ENCODE data around the gene DCAKD.
"Not testable (repeated sequence)": the region's sequence is repeated elsewhere in the genome, so short reads cannot be mapped to it uniquely, and the experiment has no call there.

DCAKD gene

DNA sequence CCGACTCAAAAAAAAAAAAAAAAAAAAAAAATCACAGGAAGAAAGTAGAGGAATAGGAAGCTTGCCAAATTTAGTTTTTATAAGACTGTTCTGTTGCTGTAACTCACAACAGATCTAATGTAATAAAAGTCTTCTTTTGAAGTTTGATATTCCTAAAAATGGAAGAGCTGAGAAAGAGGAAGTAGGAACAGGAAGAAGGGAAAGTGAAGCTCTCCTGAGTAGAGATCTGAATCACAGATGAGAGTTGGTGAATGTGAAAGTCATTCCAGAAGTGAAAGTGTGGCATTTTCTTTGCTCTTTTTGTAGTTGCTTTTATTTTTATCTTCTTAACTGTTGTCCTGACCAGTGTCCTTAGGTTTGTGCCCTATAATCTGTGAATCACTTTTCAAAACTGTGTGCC, 11.8 kb upstream of the DCAKD start:
- no peak for DNase-seq (ENCODE audit: low read depth)

GRCh38 chr17:45061606-45062205, 10.3 kb upstream of the DCAKD start:
- no peak for DNase-seq (ENCODE audit: low read depth)

GRCh38 chr17:45060797-45061605, 9.6 kb upstream of the DCAKD start, which contains the start of gene NMT1:
TSS of gene NMT1 (plus strand) at chr17:45061317. CDS start at chr17:45061330, 13 bp downstream.
- DNase-seq (ENCODE audit: low read depth) = peak; percentile 89

DNA sequence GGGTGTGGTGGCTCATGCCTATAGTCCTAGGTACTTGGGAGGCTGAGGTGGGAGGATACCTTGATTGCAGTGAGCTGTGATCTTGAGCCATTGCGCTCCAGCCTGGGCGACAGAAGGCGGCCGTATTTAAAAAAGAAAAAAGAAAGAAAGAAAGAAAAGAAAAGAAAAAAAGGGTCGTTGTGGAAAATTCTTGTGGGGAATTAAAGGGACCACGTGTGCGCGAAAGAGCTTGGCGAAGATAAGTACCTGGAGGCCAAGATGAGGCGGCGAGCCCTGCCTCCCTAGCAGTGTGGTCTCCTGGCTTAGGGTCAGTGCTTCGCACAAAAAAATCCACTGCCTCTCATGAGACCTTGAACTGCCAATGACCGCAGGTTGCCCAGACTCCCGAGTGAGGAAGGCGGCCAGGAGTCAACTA, 9.0 kb upstream of the DCAKD start:
- DNase-seq (ENCODE audit: low read depth) = no peak

DNA sequence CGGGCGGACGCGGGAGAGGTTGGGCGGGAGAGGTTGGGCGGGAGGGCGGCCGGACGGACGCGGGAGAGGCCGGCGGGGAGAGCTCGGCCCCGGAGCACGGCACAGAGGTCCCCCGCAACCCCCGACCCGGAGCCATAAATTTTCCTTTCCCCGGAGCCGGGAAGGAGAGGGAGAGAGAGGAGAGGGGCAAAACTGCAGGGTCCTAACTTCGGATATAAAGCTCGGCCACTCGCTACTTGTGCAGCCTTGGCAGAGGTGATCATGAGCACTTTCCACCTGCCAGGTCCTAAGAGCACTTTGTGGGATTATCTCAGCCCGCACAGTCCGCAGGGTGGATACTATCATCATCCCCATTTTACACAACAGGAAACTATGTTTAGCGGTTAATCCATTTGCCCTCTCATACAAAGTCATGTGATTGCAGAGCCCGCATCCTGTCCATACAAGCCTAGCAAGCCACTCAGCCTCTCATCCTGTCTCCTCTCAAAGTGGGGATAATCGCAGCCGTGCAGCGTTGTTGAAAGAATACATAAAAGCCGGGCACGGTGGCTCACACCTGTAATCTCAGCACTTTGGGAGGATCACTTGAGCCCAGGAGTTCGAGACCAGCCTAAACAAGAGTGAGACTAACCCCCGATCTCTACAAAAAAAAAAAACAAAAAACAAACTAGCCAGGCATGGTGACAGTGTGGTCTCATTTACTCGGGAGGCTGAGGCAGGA, 780 bp upstream of the DCAKD start:
- DNase-seq (ENCODE audit: low read depth) = peak; percentile 18

DNA sequence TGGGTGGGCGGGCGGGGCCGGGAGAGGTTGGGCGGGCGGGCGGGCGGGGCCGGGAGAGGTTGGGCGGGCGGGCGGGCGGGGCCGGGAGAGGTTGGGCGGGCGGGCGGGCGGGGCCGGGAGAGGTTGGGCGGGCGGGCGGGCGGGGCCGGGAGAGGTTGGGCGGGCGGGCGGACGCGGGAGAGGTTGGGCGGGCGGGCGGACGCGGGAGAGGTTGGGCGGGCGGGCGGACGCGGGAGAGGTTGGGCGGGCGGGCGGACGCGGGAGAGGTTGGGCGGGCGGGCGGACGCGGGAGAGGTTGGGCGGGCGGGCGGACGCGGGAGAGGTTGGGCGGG, 254 bp upstream of the DCAKD start:
- DNase-seq (ENCODE audit: low read depth) = not testable (repeated sequence)

- DNase-seq (ENCODE audit: low read depth) = no peak
These were observed 862 bp downstream of the DCAKD start for GRCh38 chr17:45050481-45051059.

DNA sequence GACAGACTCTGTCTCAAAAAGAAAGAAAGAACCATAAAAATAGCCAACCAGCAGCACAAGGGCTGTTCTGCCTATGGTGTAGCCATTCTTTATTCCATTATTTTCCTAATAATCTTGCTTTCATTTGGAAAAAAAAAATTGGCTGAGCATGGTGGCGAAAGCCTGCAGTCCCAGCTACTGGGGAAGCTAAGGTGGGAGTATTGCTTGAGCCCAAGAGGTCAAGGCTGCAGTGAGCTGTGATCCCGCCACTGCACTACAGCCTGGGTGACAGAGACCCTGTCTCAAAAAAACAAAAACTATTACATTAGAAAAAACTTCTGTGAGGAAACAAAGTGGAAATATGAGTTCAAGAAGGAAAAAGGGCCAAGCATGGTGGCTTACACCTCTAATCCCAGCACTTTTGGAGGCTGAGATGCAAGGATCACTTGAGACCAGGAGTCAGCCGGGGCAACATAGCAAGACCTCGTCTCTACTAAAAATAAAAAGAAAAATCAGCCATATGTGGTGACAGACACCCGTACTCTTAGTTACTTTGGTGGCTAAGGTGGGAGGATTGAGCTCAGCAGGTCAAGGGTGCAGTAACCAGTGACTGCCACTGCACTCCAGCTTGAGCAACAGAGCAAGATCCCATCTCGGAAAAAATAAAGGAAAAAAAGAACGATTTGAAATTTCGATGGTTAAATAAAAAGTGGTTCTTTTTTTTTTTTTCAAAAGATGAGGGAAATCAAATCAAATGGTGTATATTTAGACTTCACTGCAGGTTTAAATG, 2.5 kb downstream of the DCAKD start:
- no peak for DNase-seq (ENCODE audit: low read depth)

DNA sequence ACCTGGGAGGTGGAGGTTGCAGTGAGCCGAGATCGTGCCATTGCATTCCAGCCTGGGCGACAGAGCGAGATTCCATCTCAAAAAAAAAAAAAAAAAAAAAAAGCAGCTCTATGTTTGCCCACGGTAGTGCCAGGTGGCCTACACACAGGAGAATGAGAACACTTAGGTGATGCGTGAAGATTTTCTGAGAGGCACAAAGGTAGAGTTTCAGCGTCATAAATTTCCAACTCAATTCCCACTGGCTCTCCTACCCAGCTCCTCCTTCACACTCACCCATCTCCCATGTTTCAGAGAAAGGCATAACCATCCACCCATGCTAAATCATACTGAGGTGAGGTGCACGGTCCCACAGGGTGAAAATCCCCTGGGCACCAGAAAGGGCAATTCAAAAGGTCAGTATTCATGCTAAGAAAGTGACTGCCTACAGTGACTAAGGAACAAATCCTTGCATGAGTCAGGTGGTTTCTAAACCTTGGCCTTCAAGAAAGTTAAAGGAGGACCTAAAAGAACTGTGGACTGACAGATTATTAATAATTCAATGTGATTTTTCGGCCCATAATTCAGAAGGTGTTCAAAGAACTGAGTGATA, 4.8 kb downstream of the DCAKD start:
- no peak for DNase-seq (ENCODE audit: low read depth)

GRCh38 chr17:45043813-45044540, 7.5 kb downstream of the DCAKD start:
- DNase-seq (ENCODE audit: low read depth) = no peak

DNA sequence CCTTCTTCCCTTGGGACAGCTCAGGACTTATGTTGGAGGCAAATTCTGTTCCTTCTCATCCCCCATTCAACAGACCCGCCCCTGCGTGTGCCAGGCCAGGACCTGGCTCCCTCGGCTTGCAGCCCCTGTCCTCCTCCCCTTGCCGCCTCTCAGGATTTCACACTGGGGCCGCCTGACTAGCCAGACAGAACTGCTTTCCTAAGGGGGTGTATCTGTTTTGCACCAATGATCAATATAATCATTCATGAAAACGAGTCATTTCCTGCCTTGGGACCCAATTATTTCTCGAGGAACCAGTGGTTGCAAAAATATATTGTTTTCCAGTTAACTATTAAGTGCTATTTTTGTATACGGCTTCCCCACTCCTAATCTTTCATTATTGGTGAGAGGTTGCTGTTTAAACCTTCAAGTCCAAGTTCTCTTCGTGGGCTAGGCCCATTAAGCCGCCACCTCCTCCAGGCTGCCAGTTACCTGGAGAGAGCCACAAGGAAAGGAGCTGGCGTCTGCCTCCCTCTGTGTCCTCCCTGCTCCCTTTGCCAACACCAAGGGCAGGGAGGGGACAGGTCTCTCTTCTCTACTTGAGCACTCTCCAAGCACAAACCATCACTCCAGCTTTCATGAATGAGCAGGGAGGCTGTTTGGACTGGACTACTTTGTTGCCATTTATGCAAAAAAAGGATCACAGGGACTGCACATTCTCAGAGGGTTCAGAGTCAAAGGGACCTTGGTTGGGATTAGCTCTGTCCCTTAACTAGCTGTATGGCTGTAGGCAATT, 8.9 kb downstream of the DCAKD start:
- DNase-seq (ENCODE audit: low read depth) = no peak

GRCh38 chr17:45040459-45040858, 11.0 kb downstream of the DCAKD start:
- DNase-seq (ENCODE audit: low read depth) = no peak

DNA sequence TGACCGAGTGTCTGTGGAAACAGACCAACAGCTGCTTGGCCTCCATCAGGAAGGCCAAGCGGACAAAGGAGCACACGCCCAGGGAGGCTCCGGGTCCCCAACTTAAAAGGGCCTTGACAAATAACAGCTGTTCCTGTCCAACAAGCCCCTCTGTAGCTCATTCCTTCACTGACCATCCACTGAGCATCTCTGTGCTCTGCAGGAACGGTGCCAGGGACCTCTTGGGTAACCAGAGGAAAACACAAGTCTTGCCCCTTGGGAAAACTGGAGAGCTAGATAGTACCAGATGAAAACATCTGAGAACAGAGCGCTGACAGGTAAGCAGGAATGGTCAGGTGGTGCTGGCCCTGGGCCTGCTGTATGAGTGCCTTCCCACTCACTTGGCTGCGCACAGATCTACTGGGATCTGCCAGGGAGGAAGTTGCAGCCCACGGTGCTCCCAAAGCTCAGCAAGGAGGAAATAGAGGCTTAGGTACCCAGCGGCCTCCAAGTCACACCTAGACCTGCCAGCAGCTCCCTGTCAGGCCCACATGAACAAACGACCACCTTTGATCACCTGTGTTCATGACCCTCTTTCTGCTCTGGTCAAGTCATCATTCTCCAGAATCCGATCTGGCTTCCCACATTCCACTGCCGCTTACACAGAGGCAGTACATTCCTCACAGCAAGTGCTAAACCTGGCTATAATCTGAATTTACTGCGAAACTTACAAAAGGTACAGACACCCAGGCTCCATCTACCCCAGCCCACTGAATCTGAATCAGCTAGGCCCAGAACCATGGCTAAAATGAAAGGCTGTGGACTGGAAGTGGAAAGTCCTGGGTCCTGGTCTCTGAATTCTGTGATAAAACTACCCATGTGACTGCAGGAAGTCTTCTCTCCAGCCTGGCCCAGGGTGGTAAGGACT, 12.5 kb downstream of the DCAKD start:
- DNase-seq (ENCODE audit: low read depth) = no peak

- DNase-seq (ENCODE audit: low read depth) = no peak
These were observed 14.7 kb downstream of the DCAKD start for GRCh38 chr17:45036691-45037090.

DNA sequence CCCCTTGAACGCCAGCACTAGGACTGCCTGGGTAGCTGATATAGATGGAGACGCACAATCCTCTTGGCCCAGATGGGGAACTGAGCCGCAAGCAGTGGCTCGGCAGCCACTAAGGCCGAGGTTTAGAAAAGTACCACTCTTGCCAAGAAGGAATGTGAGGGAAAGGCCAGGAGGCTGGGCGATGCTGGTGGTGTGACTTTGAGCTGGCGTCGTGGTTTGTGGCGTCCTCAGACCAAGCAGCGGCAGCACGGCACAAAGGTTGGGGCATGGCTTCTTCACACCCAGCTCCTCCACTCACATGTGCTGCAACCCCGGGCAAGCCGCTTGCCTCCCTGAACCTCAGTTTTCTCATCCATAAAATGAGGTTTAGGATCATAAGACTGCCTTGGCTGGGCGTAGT, 15.6 kb downstream of the DCAKD start:
- DNase-seq (ENCODE audit: low read depth) = no peak

- DNase-seq (ENCODE audit: low read depth) = no peak
These were observed 16.8 kb downstream of the DCAKD start for GRCh38 chr17:45034599-45034998.

DNA sequence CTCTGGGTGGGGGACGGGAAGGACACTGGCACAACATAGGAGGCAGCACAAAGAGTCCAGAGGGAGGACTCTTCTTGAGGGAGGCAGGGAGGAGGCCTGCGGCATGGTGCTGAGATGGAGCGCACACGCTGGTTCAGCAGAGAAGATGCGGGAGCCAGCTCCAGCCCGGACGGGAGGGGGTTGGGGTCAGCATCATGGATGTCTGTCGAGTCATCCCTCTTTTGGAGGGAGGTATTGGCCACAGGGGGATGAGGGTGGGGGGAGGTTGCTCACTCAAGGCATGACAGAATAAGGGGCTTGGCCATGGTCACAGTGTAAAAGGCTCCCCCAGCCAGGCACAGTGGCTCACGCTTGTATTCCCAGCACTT, 19.3 kb downstream of the DCAKD start:
- DNase-seq (ENCODE audit: low read depth) = no peak

DNA sequence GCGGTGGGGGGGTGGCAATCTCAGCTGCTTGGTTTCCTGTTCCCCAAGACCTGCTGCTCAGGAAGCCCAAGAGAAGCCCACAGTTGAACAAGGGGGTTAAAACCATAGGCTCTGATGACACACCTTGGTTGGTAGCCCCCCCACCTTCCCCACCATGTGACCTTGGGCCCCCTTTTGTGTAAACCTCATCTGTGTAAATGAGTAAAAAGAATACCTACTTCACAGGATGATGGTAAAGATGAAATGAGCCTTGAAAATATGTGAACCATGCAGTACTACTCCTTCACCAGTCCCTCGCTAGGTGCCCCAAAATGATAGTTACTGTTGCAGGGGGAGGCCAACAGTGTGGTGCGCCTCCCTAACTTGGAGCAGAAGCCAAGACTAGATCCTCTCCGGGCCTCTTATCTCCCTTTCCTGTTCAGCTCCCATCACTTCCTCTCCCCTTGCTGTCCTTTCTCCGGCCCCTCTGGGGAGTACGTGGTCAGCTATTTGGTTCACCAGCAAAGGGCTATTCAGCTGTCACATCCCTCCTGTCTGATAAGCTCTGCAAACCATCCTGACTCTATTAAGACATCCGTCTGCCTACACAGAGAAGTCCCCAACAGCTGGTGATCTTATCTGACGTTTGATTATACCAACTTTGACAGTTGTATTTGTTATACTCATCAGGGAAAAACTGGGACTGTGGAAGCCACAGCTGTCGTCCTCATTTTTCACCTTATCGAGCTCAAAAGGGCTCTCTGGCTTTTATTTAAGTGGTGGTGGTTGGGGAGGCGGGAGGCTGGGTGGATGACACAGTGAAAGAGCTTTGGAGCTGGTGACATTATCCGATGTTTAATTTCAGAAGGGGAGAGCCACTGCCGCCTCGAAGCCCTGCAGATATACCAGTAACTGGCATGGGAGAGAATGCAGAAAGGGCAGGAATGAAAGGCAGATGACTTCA, 19.9 kb downstream of the DCAKD start:
- no peak for DNase-seq (ENCODE audit: low read depth)
